ENCODE results near the gene RFXAP.

GRCh38 chr13:36866232-36866631 lies 47.2 kb downstream of the RFXAP start:
- no peak for TF ChIP-seq CTCF (IDR thresholded peaks at IDR 0.05)
- no peak for TF ChIP-seq EP300 (IDR thresholded peaks at IDR 0.05; ENCODE audit: borderline replicate concordance in 1 of 2, low read depth in 1 of 2, low read length in 1 of 2)
- TF ChIP-seq POLR2AphosphoS5 (IDR thresholded peaks at IDR 0.05; ENCODE audit: low read depth, low read length) = no peak
- TF ChIP-seq RAD21 (IDR thresholded peaks at IDR 0.05; ENCODE audit: low read length) = no peak
- no peak for TF ChIP-seq RCOR1 (IDR thresholded peaks at IDR 0.05; ENCODE audit: low read length)
- no peak for TF ChIP-seq PBX3 (IDR thresholded peaks at IDR 0.05)
- TF ChIP-seq RFX5 (IDR thresholded peaks at IDR 0.05; ENCODE audit: low read length) = no peak
- no peak for TF ChIP-seq ZBTB33 (IDR thresholded peaks at IDR 0.05; ENCODE audit: borderline replicate concordance, low read depth)
- TF ChIP-seq FOXM1 (IDR thresholded peaks at IDR 0.05; ENCODE audit: low read depth) = no peak
- TF ChIP-seq SMC3 (IDR thresholded peaks at IDR 0.05; ENCODE audit: low read depth, low read length) = no peak
- TF ChIP-seq IRF3 (IDR thresholded peaks at IDR 0.05; ENCODE audit: low read depth, low read length) = no peak
- no peak for TF ChIP-seq SIN3A (IDR thresholded peaks at IDR 0.05; ENCODE audit: borderline replicate concordance, low read depth, low read length)
- TF ChIP-seq JUND (IDR thresholded peaks at IDR 0.05) = no peak
